ENCODE data around the gene MTHFS.

Gene MTHFS

GRCh38 chr15:79812541-79812940, 84.3 kb downstream of the MTHFS start:
- TF ChIP-seq REST (IDR thresholded peaks at IDR 0.05; ENCODE audit: insufficient replicate concordance, low read depth) (no peak), SPI1 (IDR thresholded peaks at IDR 0.05; ENCODE audit: borderline replicate concordance, low read depth) (no peak), POLR2AphosphoS5 (IDR thresholded peaks at IDR 0.05; ENCODE audit: low read depth) (no peak), GABPA (IDR thresholded peaks at IDR 0.05; ENCODE audit: low read depth) (no peak), CTCF (IDR thresholded peaks at IDR 0.05; ENCODE audit: insufficient read depth, low read length) (no peak)
- no peak for DNase-seq (ENCODE audit: low read depth in 1 of 2, low spot score in 1 of 2)
- Histone ChIP-seq H3K4me3 (replicated peaks; ENCODE audit: insufficient read depth, low read length) (no peak overlapping the region), H3K27me3 (ENCODE audit: insufficient read depth, poor library complexity, severe bottlenecking) (no peaks in the 10 kb centered on the region), H3K27ac (replicated peaks) (no peak overlapping the region)

GRCh38 chr15:79811406-79812405, 85.1 kb downstream of the MTHFS start:
- no peak for DNase-seq (ENCODE audit: low read depth in 1 of 2, low spot score in 1 of 2)
- H3K27me3 ChIP-seq (ENCODE audit: insufficient read depth, poor library complexity, severe bottlenecking): no peaks in the 10 kb centered on the region

More at GRCh38 chr15:79811406-79812405, 85.1 kb downstream of the MTHFS start:
- no peak for TF ChIP-seq REST (IDR thresholded peaks at IDR 0.05; ENCODE audit: insufficient replicate concordance, low read depth)
- no peak for TF ChIP-seq SPI1 (IDR thresholded peaks at IDR 0.05; ENCODE audit: borderline replicate concordance, low read depth)
- no peak for TF ChIP-seq POLR2AphosphoS5 (IDR thresholded peaks at IDR 0.05; ENCODE audit: low read depth)
- no peak for TF ChIP-seq GABPA (IDR thresholded peaks at IDR 0.05; ENCODE audit: low read depth)
- no peak for TF ChIP-seq CTCF (IDR thresholded peaks at IDR 0.05; ENCODE audit: insufficient read depth, low read length)
- H3K4me3 ChIP-seq (replicated peaks; ENCODE audit: insufficient read depth, low read length): no peak overlapping the region
- H3K27ac ChIP-seq (replicated peaks): no peak overlapping the region
